Measurements from ENCODE around the gene NUP210L. TPM values are rescaled to one million over a fixed set of nuclear protein-coding genes. Genes with fewer than 3 reads are reported as not detected.

Gene NUP210L
- total and polyA plus RNA-seq, 2 experiments from 2014 or later, result 0.10 TPM; not detected in 1

- no peak overlapping the region for H3K27ac Mint-ChIP-seq
- no peak for DNase-seq (ENCODE audit: low spot score)
Observed at GRCh38 chr1:153944827-153945117, 210.1 kb downstream of the NUP210L start.

GRCh38 chr1:153944005-153944826 lies 210.7 kb downstream of the NUP210L start:
- H3K9me3 Mint-ChIP-seq, result no peaks in the 10 kb centered on the region; the same call in 2 of the 3 replicates
- H3K27me3 Mint-ChIP-seq (ENCODE audit: insufficient read depth, low read depth, poor library complexity), result peaks cover 20% of the 10 kb centered on the region
- H3K4me1 Mint-ChIP-seq, result peaks cover 18% of the 10 kb centered on the region
- no peak overlapping the region for H2AFZ ChIP-seq
- no peak for DNase-seq (ENCODE audit: low spot score)
- H3K36me3 ChIP-seq (ENCODE audit: insufficient read depth), result 0 out of 2 replicates have a peak, but pooled peaks cover 3% of the 10 kb centered on the region
- no peak overlapping the region for H3K27ac Mint-ChIP-seq
- H3K4me2 ChIP-seq, result no peak overlapping the region
- peaks cover 16% of the 10 kb centered on the region for H3K79me2 ChIP-seq (replicated peaks; ENCODE audit: insufficient read depth)
- peak; percentile 80 for TF ChIP-seq CREB1 (CRISPR knock-in tag; IDR thresholded peaks at IDR 0.05; ENCODE audit: low read depth)
- no peak for TF ChIP-seq EZH2 (IDR thresholded peaks at IDR 0.05; ENCODE audit: low read depth, unreplicated experiment)
- TF ChIP-seq STAT1 (IDR thresholded peaks at IDR 0.05; ENCODE audit: unreplicated experiment), result no peak
- H3K27ac ChIP-seq (ENCODE audit: low read depth), result no peak overlapping the region
- ATAC-seq, result no peak
- H3K36me3 Mint-ChIP-seq (ENCODE audit: low read depth), result peaks cover 48% of the 10 kb centered on the region
- H3K4me1 ChIP-seq (ENCODE audit: insufficient read depth), result peaks cover 10% of the 10 kb centered on the region; the same call in 1 of the 2 replicates
- H3K4me3 ChIP-seq, result peak overlapping the region; percentile 95; the same call in 1 of the 2 replicates
- H3F3A ChIP-seq (replicated peaks; ENCODE audit: low read depth), result peaks cover 5% of the 10 kb centered on the region; the same call in 1 of the 2 replicates
- H3K9me2 ChIP-seq (ENCODE audit: insufficient read depth), result no peaks in the 10 kb centered on the region
- no peaks in the 10 kb centered on the region for H3K27me3 ChIP-seq (ENCODE audit: insufficient read depth)
- 0 out of 2 replicates have a peak, but pooled peaks cover 3% of the 10 kb centered on the region for H4K20me1 ChIP-seq (replicated peaks; ENCODE audit: insufficient read depth)
- H3K4me3 Mint-ChIP-seq, result peak overlapping the region; percentile 87

More at GRCh38 chr1:153944827-153945117, 210.1 kb downstream of the NUP210L start:
- Histone ChIP-seq H3F3A (replicated peaks; ENCODE audit: low read depth) (peaks cover 5% of the 10 kb centered on the region; the same call in 1 of the 2 replicates), H3K36me3 (ENCODE audit: insufficient read depth) (0 out of 2 replicates have a peak, but pooled peaks cover 7% of the 10 kb centered on the region), H3K4me3 (peak overlapping the region; percentile 95), H2AFZ (no peak overlapping the region), H3K79me2 (replicated peaks; ENCODE audit: insufficient read depth) (peaks cover 16% of the 10 kb centered on the region), H3K27ac (ENCODE audit: low read depth) (no peak overlapping the region), H3K27me3 (ENCODE audit: insufficient read depth) (no peaks in the 10 kb centered on the region), H3K4me1 (ENCODE audit: insufficient read depth) (peaks cover 10% of the 10 kb centered on the region; the same call in 1 of the 2 replicates), H3K9me2 (ENCODE audit: insufficient read depth) (no peaks in the 10 kb centered on the region), H3K4me2 (peak overlapping the region; percentile 99), H4K20me1 (replicated peaks; ENCODE audit: insufficient read depth) (0 out of 2 replicates have a peak, but pooled peaks cover 3% of the 10 kb centered on the region)
- ATAC-seq, result no peak
- TF ChIP-seq ZNF331 (CRISPR knock-in tag; IDR thresholded peaks at IDR 0.05; ENCODE audit: low read depth) (no peak), EZH2phosphoT487 (IDR thresholded peaks at IDR 0.05; ENCODE audit: unreplicated experiment) (no peak), CTCF (conservative IDR thresholded peaks at IDR 0.05; ENCODE audit: low read depth in 2 of 2) (no peak), POLR2AphosphoS5 (IDR thresholded peaks at IDR 0.05; ENCODE audit: low read depth) (no peak)
- Mint-ChIP-seq H3K36me3 (ENCODE audit: low read depth) (peaks cover 44% of the 10 kb centered on the region), H3K4me3 (peak overlapping the region; percentile 87), H3K4me1 (peaks cover 18% of the 10 kb centered on the region), H3K9me3 (no peaks in the 10 kb centered on the region; the same call in 2 of the 3 replicates), H3K27me3 (ENCODE audit: insufficient read depth, low read depth, poor library complexity) (peaks cover 17% of the 10 kb centered on the region)
